Right lobe of liver (tissue), 6 donors: ENCODE measurements around the gene PHB1. TPM values are rescaled to one million over a fixed set of nuclear protein-coding genes. Genes with fewer than 3 reads are reported as not detected.

Experiments used
- ATAC-seq, 4 donors: fragments of 200-7000 bp; cut with Tn5 transposase; one replicate each; pipeline ENCODE4 v1.9.1; 2020; ENCODE audit warnings: mild to moderate bottlenecking in 4 of 4, moderate library complexity in 4 of 4
- DNase-seq, 3 donors: peaks; one replicate each; pipeline ENCODE4 v3.0.0-alpha.2; 2020
- H3K27ac ChIP-seq, 3 donors: fragments of 200-600 bp; one replicate each; pipeline ENCODE4 v1.8.0; 2022
- H3K27me3 ChIP-seq, 2 donors: fragments of 200-600 bp; one replicate each; pipeline ENCODE4 v1.8.0; 2022
- H3K36me3 ChIP-seq, 4 donors: fragments of 200-600 bp; sonication (generic) in 1 of 4; one replicate each; pipeline versions ENCODE4 v1.5.1 to v1.8.0; 2017 to 2022; ENCODE audit warnings: control low read depth in 1 of 4
- H3K4me1 ChIP-seq, 4 donors: fragments of 200-600 bp; sonication (generic) in 1 of 4; one replicate each; pipeline versions ENCODE4 v1.5.1 to v1.8.0; 2017 to 2022; ENCODE audit warnings: control low read depth in 1 of 4
- H3K4me3 ChIP-seq, 3 donors: fragments of 200-600 bp; one replicate each; pipeline ENCODE4 v1.8.0; 2022
- H3K9me3 ChIP-seq, 4 donors: fragments of 200-600 bp; sonication (generic) in 1 of 4; one replicate each; pipeline versions ENCODE4 v1.5.1 to v1.8.0; 2017 to 2022; ENCODE audit warnings: control low read depth in 1 of 4
- CTCF ChIP-seq, 4 donors: fragments of 200-600 bp in 3 of 4; fragments of 450-650 bp in 1 of 4; IDR thresholded peaks; one replicate each; pipeline versions ENCODE4 v1.5.1 to v1.8.0; 2016 to 2022; ENCODE audit warnings: antibody characterized with exemption in 4 of 4, mild to moderate bottlenecking in 2 of 4
- POLR2A ChIP-seq: fragments of 450-650 bp; IDR thresholded peaks from one replicate; pipeline ENCODE4 v1.6.1; 2017; ENCODE audit warnings: antibody characterized with exemption, mild to moderate bottlenecking
- WGBS: methylation state at CpG from one replicate; pipeline ENCODE4 v1.1.6; 2018; ENCODE audit warnings: low coverage, low lambda C conversion rate; ENCODE audit not compliant: insufficient coverage; ENCODE audit errors: missing lambda C conversion rate; 5-methylcytosine and 5-hydroxymethylcytosine counted together
- intact Hi-C, 2 donors: fragments of 100-400 bp; cut with DNase I; formaldehyde crosslinking; loops; one replicate each; pipeline versions ENCODE4 v1.11.2 to v1.14.1; 2022
- long read RNA-seq: library from polyadenylated mRNA; unstranded; transcript quantifications from one replicate; pipeline ENCODE4 v2.0.0, GENCODE V29; 2019
- total RNA-seq, 6 experiments: library from RNA; depleted of rRNA in 2 of 6; stranded (reverse); fragments of >200 nt in 2 of 6; fragmentation: NEBNext Ultra II Directional in 3 of 6; extraction: Animal tissue kit (Norgen Biotek cat#: 25700) in 3 of 6; gene quantifications; one replicate each; pipeline versions ENCODE4 v1.1.0 to v1.2.4, GENCODE V29; 2016 to 2023
- donor health status: DM: no; HTN: yes; CAD: no.
- donor health status: DM: no; HTN: no; CAD: no.
- donor health status: DM: no; HTN: no; CAD: no.
- donor health status: DM: no; HTN: yes; CAD: no.
- donor health status: DM: no; HTN: yes; CAD: no.

The PHB1 gene
- 100 to 1,000 TPM in 5 of 6 experiments, 10 to 100 TPM in 1; 88.5 to 131 (median 102) TPM for total RNA-seq
- long read RNA-seq, transcript PHB-201 (7 exons, 1,832 nt): major isoform, 56 of 64 reads
- long read RNA-seq, partial matches to known transcripts: 6 of 64 reads
- long read RNA-seq, other reads (novel, unspliced or antisense): 2 of 64 reads

GRCh38 chr17:49414622-49415350 is at the start of gene PHB1:
Gene PHB1 (minus strand): TSS chr17:49414882. CDS start chr17:49413264, 1,618 bp downstream.
- no peak for TF ChIP-seq CTCF (IDR thresholded peaks at IDR 0.05)
- TF ChIP-seq POLR2A: no peak
- peak within 1 kb of the TSS in 2 of 3 donors; percentile 11 to 30 for H3K27ac ChIP-seq
- peak within 1 kb of the TSS; percentile 91 to 93 (median 92) for H3K4me3 ChIP-seq
- H3K9me3 ChIP-seq: no peaks in the 10 kb centered on the region
- intact Hi-C loops: no loop called here
- 0% methylated on average over 30 of the region's 30 CpGs for WGBS
- peaks cover 0 to 35% (median 22%) of the 10 kb centered on the region in 4 donors for H3K36me3 ChIP-seq
- ATAC-seq (peak; percentile 99 to 100 (median 100)), DNase-seq (peak; percentile 93 to 97 (median 97))
- H3K27me3 ChIP-seq: no peaks in the 10 kb centered on the region
- H3K4me1 ChIP-seq: peaks cover 0 to 11% (median 2%) of the 10 kb centered on the region in 4 donors

GRCh38 chr17:49464049-49464448 is 49.4 kb upstream of the PHB1 start:
- no peaks in the 10 kb centered on the region for H3K9me3 ChIP-seq
- ATAC-seq (no peak), DNase-seq (no peak)
- TF ChIP-seq POLR2A (no peak), CTCF (IDR thresholded peaks at IDR 0.05) (no peak)
- no peaks in the 10 kb centered on the region for H3K27me3 ChIP-seq
- 81% methylated on average over 2 of the region's 2 CpGs for WGBS
- no peaks in the 10 kb centered on the region for H3K36me3 ChIP-seq
- H3K27ac ChIP-seq: no peak overlapping the region
- no peak overlapping the region for H3K4me3 ChIP-seq
- intact Hi-C loops: no loop called here
- no peaks in the 10 kb centered on the region for H3K4me1 ChIP-seq

- Histone ChIP-seq H3K4me1 (no peaks in the 10 kb centered on the region), H3K27me3 (no peaks in the 10 kb centered on the region), H3K27ac (no peak overlapping the region), H3K36me3 (no peaks in the 10 kb centered on the region), H3K4me3 (no peak overlapping the region), H3K9me3 (no peaks in the 10 kb centered on the region)
- no peak for ATAC-seq
- DNase-seq: no peak
- intact Hi-C loops: no loop called here
- TF ChIP-seq CTCF (IDR thresholded peaks at IDR 0.05) (no peak), POLR2A (no peak)
- 32% methylated on average over 2 of the region's 2 CpGs for WGBS
Observed at GRCh38 chr17:49461580-49461979, 46.9 kb upstream of the PHB1 start.

- no peaks in the 10 kb centered on the region for H3K4me1 ChIP-seq
- intact Hi-C loops: no loop called here
- H3K4me3 ChIP-seq: no peak overlapping the region
- no peaks in the 10 kb centered on the region for H3K27me3 ChIP-seq
- TF ChIP-seq POLR2A (no peak), CTCF (IDR thresholded peaks at IDR 0.05) (no peak)
- H3K27ac ChIP-seq: no peak overlapping the region
- 67% methylated on average over 3 of the region's 7 CpGs for WGBS
- DNase-seq (no peak), ATAC-seq (no peak)
- H3K36me3 ChIP-seq: no peaks in the 10 kb centered on the region
- no peaks in the 10 kb centered on the region for H3K9me3 ChIP-seq
Observed at GRCh38 chr17:49460401-49460800, 45.7 kb upstream of the PHB1 start.
